GM18861 (cell line): Measurements from ENCODE around the gene HK1.
"Not testable (repeated sequence)": the region's sequence is repeated elsewhere in the genome, so short reads cannot be mapped to it uniquely, and the experiment has no call there.

Experiments
- ATAC-seq: cut with Tn5 transposase; IDR thresholded peaks from one replicate; pipeline ENCODE4 v1.9.1; 2021; ENCODE audit not compliant: unreplicated experiment

HK1 gene

DNA sequence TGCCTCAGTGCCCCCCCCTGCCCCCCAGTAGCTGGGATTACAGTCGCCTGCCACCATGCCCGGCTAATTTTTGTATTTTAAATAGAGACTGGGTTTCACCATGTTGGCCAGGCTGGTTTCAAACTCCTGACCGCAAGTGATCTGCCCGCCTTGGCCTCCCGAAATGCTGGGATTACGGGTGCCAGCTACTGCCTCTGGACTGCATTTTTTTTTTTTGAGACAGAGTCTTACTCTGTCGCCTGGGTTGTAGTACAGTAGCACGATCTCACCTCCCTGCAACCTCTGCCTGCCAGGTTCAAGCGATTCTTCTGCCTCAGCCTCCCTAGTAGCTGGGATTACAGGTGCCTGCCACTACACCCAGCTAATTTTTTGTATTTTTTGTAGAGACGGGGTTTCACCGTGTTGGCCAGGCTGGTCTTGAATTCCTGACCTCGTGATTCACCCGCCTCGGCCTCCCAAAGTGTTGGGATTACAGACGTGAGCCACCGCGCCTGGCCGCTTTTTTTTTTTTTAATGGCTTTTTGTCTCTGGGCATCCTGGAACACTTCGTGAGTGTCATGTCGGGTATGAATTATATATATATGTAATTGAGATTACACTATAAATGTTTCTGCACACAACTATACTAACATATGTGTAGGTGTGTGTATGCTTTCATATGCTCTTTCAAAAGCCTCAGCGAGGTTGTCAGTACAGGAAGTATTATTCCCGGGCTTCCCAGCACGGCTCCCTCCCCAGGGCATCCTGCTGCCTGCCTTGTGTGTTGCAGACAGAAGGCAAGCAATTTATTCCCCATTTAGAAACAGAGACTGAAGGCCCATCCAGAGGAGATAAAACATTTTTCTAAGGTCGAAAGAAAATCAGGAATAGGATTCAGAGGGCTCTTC is 47.6 kb downstream of the HK1 start:
- ATAC-seq, result not testable (repeated sequence)

DNA sequence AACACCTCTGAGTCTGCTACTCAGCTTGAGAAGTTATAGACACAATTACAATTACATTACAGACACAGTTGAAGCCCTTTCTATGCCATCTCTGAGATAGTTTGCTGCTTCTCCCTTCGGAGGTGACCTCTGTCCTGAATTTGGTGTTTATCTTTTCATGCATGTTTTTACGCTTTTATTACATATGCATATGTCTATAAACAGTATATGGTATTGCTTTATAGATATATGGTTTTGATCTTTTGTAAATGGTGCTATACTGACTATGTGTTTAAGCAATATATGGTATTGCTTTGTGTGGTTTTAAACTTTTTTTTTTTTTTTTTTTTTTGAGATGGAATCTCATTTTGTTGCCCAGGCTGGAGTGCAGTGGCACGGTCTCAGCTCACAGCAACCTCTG is 48.4 kb downstream of the HK1 start:
- ATAC-seq, result no peak

DNA sequence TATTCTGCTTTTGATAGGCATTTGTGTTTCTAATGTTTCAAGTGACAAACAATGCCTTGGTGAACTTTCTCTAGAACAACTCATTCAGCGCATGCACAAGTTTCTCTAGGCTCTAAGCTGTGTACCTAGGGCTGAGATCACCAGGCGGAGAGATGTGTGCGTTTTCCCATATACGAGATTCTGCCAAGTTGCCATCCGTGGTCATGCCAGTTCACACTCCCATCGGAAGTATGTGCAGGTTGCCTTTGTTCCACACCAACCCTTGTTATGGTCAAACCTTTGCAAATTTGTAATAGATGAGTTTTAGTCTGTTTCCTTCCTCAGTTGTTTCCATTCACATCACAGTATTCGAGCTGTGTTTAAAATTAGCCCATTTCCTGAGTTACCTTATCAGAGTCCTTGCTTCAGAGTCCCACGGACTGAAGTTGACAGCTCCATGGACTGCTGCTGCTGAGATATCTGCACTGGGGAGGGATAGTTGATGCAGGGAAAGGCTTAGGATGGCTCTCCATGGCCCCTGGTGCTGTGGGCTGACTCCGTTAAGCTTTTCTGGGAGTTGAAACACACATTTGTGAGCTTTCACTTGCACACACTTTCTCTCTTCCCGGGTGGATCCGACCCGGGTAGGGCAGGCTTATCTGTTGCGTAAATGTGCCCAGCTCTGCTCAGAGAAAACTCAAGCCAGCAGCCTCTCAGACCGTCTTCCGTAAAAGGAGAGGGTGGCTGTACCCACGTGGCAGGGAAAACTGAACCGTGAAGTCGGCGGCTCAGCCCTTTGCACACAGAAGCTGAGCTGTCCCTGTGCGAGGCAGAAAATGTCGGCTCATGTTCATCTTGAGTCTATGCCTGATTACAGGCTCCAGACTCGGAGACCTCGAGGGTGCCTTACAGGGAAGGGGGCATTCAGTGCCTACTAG is 49.4 kb downstream of the HK1 start:
- peak; percentile 79 for ATAC-seq

DNA sequence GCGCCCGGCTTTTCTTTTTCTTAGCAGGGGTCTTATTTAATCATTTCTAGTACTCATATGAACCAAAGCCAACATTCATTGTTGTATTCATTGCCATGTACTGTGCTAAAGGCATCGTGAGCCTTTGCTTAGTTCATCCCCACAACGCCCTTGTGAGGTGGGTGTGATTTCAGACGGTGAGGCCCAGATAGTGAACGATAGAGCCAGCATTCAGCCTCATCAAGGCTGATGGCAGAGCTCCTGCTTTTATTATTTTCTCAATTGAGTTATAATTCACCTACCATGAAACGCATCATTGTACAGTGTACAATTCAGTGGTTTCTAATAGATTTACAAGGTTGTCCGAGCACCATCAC is 50.1 kb downstream of the HK1 start:
- ATAC-seq, result peak; percentile 11

DNA sequence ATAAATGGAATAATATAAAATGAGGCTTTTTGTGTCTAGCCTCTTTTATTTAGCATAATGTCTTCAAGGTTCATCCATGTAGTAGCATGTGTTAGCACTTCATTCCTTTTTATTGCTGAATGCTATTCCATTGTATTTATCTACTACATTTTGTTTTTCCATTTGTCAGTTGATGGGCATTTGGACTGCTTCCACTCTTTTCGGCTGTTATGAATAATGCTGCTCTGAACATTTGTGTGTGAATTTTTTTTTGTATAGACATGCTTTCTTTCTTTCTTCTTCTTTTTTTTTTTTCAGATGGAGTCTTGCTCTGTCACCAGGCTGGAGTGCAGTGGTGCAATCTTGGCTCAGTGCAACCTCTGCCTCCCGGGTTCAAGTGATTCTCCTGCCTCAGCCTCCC is 50.6 kb downstream of the HK1 start:
- ATAC-seq, result not testable (repeated sequence)

DNA sequence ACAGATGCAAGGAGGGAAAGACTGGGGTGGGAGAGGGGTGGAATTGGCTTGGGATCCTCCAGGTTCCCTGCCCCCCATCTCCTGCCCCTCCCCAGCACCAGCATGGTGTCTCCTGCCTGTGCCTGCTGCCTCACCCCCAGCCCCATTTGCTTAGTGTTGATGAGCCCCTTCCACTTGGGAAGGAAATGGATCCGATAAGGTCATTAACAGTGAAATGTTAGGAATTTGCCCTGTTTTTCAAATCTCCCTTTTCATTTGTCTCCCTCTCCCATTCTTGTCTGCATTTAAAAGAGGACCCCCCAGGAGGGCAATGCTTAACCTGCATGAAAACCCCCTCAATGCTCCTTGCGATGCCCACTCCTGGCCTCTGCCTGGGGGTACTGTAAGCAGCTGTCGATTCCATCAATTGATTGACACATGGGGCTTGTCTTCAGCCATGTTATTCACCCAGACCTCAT is 51.5 kb downstream of the HK1 start:
- no peak for ATAC-seq

DNA sequence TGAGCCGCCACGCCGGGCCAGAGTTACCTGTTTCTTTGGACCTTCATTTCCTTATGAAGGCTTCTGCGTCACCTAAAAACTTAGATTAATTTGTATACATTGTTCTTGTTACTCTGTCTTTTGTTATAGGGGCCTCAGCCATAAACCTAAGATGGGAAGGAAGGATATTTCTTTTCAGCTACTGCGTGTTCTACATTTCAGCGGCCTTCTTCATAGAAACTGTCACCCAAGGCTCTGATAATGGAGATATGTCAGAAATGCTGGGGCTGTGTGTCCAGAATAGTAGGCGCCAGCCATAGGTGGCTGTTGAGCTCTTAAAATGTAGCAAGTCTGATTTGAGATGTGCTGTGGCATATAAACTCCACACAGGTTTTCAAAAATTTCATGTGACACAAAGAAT is 52.9 kb downstream of the HK1 start:
- no peak for ATAC-seq

DNA sequence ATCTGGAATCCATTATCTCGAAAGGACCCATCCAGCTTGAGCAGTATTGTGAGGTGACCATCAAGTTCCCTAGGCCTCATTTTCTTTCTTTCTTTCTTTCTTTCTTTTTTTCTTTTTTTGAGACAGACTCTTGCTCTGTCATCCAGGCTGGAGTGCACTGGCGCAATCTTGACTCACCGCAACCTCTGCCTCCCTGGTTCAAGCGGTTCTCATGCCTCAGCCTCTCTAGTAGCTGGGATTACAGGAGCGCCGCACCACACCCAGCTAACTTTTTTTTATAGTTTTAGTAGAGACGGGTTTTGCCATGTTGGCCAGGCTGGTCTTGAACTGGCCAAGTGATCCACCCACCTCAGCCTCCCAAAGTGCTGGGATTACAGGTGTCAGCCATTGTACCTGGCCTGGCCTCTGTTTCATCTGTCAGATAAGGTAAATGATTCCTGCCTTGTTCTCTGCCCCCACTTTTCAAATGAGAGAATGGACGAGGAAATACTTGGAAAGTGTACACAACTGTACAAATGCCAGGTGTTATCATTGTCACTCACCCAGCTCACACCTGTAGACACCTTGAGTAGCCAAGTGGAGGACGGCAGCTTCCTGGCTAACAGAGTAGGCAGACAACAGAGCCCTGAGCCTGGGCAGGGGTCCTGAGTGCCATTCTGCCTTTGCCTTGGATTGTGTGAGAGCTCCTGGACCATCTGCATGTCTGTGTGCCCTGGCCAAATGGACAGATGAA is 54.1 kb downstream of the HK1 start:
- no peak for ATAC-seq

DNA sequence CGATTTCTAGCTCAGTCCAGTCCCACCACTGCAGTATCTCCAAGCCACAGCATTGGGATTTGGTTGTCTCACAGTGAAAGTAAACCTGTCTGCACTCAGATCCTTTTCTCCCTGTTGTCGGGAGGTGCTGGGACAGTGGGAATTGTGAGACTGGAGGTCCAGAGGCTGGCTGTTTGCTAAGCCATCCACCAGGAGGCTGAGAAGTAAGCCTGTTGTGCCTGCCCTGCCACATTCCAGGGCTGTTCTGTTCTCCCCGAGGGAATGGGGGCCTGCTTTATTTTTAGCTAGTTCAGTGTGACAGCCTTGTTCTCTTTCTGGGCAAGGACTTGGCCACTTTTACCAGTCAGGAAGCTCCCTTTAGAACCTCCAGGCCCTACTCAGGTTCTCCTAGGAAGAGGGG is 54.9 kb downstream of the HK1 start:
- ATAC-seq, result no peak

DNA sequence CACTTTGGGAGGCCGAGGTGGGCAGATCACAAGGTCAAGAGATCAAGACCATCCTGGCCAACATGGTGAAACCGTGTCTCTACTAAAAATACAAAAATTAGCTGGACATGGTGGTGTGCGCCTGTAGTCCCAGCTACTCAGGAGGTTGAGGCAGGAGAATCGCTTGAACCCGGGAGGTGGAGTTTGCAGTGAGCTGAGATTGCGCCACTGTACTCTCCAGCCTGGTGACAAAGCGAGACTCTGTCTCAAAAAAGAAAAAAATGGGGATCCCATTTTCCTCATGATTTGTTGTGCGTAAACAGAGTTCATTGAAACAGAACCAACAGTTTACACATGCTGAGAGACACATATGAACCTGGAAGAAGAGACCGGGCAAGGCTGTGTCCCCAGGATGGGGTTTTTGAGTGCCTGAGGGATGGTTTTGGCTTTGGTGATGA is 55.6 kb downstream of the HK1 start:
- ATAC-seq, result not testable (repeated sequence)

DNA sequence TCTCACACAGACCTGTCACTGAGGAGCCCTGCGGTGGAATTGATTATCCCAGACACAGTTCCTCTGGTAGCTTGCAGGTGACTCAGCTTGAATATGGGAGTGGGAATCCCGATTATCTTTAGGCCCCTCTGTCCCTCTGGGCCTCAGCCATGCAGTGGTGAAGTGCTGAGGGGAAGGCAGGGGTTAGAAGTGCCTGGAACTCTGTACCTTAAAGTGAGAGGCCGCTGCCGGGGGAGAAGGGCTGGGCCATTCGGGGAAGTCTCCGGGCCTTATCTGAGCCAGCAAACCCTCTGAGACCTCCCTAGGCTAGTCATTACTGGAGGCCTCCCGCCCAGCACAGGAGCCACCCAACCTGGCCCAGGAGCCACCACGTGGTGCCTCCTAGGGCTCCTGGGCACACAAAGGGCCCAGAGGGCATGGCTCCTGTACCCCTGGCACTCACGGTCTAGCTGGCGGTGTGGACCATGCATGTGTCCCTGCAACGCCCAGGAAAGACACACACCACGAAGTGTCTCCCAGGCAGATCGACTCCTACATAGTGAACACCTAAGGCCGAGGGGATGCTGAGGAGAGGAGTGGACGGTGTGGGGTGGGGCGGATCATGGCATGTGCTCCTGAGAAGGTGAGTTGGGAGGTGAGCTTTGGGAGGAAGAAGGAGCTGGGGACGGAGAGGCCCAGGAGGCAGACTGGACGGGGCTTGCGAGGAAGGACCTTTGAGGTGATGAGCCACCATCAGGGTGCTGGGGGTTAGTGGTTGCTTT is 56.2 kb downstream of the HK1 start:
- no peak for ATAC-seq

DNA sequence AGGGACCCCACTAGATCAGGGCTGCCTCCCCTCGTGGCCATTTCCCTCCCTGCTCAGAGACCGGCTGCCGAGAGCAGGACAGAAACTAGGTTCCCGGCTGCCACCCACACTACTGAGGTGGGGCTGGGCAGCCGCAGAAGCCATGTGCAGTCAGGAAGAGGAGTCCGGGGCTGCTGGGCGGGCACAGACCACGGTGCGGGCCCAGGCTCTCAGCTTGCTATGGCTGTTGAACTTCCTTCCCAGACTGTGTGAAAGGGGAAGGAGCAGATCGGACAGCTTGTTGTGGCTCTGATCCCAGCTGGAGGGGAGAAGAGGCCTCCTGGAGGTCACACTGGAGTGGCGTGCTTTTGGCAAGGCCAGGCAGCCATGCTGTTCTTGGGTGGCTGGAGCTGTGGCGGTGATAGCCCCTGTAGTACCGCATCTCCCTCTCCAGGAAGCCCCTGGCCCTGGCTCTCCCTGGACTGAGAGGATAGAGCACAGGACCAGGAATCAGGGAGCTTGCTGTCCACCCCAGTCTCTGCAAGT is 56.8 kb downstream of the HK1 start:
- ATAC-seq, result no peak

DNA sequence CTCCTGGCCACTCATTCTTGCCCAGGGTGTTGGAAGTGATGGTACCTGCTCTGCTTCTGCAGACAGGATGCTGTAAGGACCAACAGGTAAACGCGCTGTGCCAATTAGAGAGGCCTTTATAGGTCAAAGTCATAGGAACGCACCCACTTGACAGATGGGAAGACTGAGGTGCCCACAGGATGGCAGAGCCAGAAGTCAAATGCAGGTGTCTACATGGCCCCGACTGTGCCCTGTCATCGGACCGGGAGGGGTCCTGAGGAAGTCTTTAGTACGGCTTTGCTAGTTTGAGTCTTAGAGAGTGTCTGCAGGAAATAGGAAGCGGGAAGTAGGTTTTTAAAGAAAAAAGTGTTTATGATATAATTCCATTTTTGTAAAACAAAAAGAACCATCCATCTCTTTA is 57.3 kb downstream of the HK1 start:
- no peak for ATAC-seq

DNA sequence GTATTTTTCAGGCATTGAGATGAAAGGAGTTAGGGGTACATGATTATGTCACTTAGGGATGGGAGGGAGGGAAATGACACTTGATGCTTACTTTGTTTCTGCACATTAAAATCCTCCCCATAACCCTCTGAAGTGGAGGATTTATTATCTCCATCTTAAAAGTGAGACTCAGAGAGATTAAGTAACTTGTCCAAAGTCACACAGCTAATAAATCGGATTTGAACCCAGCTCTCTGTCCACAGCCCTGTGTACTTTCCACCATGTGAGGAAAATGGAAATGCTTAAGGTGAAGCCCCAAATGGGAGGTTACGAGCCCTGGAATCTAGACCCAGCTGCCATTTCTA is 58.6 kb downstream of the HK1 start:
- ATAC-seq, result no peak

DNA sequence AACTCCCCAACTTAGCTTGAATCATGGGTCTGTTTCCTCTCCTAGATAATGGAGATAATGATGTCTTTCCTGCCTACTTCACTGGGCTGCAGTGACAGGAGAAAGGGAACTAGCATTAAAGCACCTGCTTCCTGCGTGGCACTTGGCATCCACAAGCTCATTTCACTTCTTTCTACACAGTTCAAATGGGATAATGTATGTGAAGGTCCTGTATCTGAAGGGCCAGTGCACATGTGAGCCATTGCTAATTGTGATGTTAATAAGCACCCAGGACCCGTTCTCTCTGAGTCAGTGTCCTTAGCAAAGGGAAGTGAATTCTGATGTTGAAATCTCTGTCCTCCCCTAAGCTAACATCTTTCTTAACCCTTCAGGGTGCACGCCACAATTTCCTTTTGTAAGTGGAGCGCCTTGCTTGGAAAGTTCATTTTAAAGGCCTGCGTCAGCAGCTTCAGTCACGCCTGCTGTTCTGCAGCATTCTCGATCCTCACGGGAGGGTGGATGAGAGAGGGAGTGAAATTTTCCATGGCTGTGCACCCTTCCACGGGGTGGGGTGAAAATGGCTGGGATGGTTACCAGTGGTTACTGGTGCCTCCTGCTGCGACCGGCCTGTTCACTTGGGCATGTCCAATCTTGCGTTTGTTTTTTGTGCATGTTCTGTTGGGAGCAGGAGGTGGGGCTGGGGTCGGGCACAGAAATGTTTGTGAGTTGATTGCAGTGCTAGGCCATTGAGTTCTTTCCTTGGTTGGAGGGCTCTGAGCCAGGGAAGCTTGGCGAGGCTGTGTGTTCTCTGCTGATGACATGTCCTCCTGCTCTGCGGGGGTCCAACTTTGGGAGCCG is 59.2 kb downstream of the HK1 start:
- no peak for ATAC-seq

DNA sequence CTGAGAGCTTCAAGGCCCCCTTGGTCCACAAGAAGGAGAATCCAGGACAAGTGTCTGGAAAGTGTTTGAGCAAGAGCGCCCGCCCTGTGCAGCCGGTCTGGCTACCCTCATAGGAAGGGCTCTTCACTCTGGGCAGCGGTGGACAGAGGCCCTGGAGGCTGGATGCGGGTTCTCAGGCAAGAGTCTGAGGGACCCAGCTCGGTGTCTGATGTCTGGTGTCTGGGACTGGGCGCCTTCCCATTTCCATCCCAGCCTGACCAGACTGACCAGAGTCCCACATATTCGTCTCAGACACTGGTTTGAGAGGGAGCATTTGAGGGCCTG is 59.8 kb downstream of the HK1 start:
- no peak for ATAC-seq

DNA sequence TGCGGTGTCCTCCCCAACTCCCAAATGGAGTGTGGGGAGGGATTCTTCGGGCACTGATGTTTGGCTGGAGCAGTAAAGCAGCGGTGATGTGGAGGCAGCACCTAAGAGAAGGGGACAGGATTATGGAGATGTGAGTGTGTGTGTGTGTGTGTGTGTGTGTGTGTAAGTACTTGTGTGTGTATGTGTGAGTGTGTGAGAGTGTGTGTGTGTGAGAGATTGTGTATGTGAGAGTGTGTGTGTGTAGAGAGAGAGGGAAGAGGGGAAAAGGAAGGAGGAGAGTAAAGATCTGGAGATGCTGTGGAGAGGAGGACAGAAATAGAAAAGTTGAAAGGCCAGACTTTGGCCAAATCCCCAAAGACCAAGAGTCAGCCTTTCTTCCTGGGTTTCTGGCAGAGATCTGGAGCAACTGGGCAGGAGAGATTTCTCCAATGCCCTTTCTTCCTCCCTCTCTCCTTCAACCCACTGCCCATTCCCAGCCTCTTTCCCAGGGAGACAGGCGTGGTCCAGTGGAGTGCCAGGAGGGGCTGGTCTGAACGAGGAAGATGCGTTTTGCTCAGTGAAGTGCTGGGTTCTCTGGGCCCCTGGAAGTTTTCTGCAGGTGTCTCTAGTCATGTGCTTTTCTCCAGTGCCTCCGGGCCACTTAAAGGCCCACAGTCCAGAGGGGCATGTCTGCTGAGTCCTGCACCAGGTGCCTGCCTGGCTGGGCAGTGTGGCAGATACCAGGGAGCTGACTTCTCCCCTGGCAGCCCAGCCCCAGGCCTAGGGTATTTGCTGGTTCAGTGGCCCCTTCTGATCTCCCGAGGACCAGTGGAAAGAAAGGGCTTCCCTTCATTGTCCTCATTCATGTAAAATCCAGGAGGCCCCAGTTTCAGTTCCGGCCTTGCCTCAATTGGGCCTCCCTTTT is 60.5 kb downstream of the HK1 start:
- no peak for ATAC-seq

DNA sequence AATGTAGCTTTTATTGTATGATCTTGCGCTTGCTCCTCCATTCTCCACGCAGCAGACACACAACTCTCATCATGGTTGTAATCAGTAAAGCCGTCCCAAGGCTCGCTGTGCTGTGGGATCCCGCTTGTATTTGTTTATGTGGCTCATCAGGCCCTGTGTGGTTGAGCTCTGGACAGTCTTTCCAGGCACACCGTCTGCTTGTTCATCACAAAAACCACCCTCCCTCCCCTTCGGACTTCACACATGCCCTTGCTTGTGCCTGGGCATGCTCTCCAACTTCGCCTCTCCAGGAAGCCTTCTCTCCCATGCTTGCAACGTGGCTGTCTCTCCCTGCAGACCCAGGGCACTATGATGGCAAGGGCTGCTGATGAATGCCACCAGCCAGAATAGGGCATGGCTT is 62.4 kb downstream of the HK1 start:
- ATAC-seq, result no peak

DNA sequence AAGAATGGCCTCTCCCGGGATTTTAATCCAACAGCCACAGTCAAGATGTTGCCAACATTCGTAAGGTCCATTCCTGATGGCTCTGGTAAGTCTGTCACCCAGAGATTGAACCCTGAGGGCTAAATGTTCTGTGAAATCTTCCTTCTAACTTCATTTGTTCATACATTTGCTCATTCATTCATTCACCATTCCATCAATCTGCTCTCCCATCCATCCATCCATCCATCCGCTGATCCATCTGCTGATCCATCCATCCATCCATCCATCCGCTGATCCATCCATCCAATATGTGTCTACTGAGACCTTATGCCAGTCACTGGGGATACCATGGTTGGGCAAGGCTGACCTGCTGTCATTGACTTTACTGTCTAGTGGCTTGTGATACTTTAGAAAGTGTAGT is 65.6 kb downstream of the HK1 start:
- no peak for ATAC-seq
